Mesenchymal stem cell (in vitro differentiated cells and primary cell): ENCODE data around the gene EPHB4.

ENCODE experiments used
- DNase-seq: peaks from one replicate; pipeline ENCODE4 v3.0.0-alpha.2; 2013
- H2AFZ ChIP-seq: one replicate; pipeline ENCODE4 v1.6.1; 2013; ENCODE audit warnings: low read depth, mild to moderate bottlenecking, control low read depth, inconsistent platforms, low read length, moderate library complexity
- H2AK5ac ChIP-seq: 2 replicates; pipeline ENCODE4 v1.6.1; 2013; ENCODE audit warnings: low read length, moderate library complexity, mild to moderate bottlenecking, inconsistent platforms; ENCODE audit not compliant: severe bottlenecking
- H2BK120ac ChIP-seq: one replicate; pipeline ENCODE4 v1.6.1; 2013; ENCODE audit warnings: low read depth, mild to moderate bottlenecking, inconsistent platforms, low read length, moderate library complexity
- H2BK12ac ChIP-seq, 2 experiments: one replicate each; pipeline ENCODE4 v1.6.1; 2013; ENCODE audit warnings: inconsistent platforms in 2 of 2, low read length in 2 of 2, mild to moderate bottlenecking in 2 of 2, moderate library complexity in 2 of 2, control low read depth in 1 of 2
- H2BK15ac ChIP-seq: one replicate; pipeline ENCODE4 v1.6.1; 2013; ENCODE audit warnings: mild to moderate bottlenecking, low read depth, inconsistent platforms; ENCODE audit not compliant: poor library complexity, severe bottlenecking
- H2BK5ac ChIP-seq: 2 replicates; pipeline ENCODE4 v1.6.1; 2013; ENCODE audit warnings: low read depth, mild to moderate bottlenecking, low read length, control low read depth, inconsistent platforms; ENCODE audit not compliant: poor library complexity, severe bottlenecking
- H3K14ac ChIP-seq, 2 experiments: one replicate each; pipeline ENCODE4 v1.6.1; 2013; ENCODE audit warnings: inconsistent platforms in 2 of 2, low read length in 2 of 2, control low read depth in 1 of 2, mild to moderate bottlenecking in 1 of 2, moderate library complexity in 1 of 2
- H3K18ac ChIP-seq, 2 experiments: one replicate each; pipeline ENCODE4 v1.6.1; 2013; ENCODE audit warnings: inconsistent platforms in 2 of 2, low read length in 2 of 2, control low read depth in 1 of 2, low read depth in 1 of 2, mild to moderate bottlenecking in 1 of 2
- H3K23ac ChIP-seq, 2 experiments: one replicate each; pipeline ENCODE4 v1.6.1; 2013; ENCODE audit warnings: inconsistent platforms in 2 of 2, low read length in 2 of 2, mild to moderate bottlenecking in 2 of 2, moderate library complexity in 2 of 2, control low read depth in 1 of 2
- H3K27ac ChIP-seq: 2 replicates; pipeline ENCODE4 v1.5.1; 2013; ENCODE audit warnings: mild to moderate bottlenecking, moderate library complexity, low read length, control low read depth, inconsistent platforms; ENCODE audit not compliant: poor library complexity, severe bottlenecking
- H3K27me3 ChIP-seq, 2 experiments: 2 replicates each; pipeline versions ENCODE4 v1.6.1 to v1.7.0; 2013; ENCODE audit warnings: low read length in 2 of 2, mild to moderate bottlenecking in 2 of 2, moderate library complexity in 2 of 2, control low read depth in 1 of 2, inconsistent platforms in 1 of 2; ENCODE audit not compliant: control insufficient read depth in 1 of 2, insufficient read depth in 1 of 2
- H3K36me3 ChIP-seq, 2 experiments: 2 replicates each; pipeline versions ENCODE4 v1.6.1 to v1.7.0; 2013; ENCODE audit warnings: low read length in 2 of 2, control low read depth in 1 of 2, inconsistent platforms in 1 of 2, low read depth in 1 of 2, mild to moderate bottlenecking in 1 of 2; ENCODE audit not compliant: insufficient read depth in 2 of 2, control insufficient read depth in 1 of 2
- H3K4ac ChIP-seq, 2 experiments: one replicate each; pipeline ENCODE4 v1.6.1; 2013; ENCODE audit warnings: inconsistent platforms in 2 of 2, low read length in 2 of 2, mild to moderate bottlenecking in 2 of 2, moderate library complexity in 2 of 2, control low read depth in 1 of 2, low read depth in 1 of 2
- H3K4me1 ChIP-seq: 2 replicates; pipeline ENCODE4 v1.6.1; 2013; ENCODE audit warnings: low read depth, low read length, control low read depth; ENCODE audit not compliant: control insufficient read depth, insufficient read depth
- H3K4me2 ChIP-seq: 2 replicates; pipeline ENCODE4 v1.6.1; 2013; ENCODE audit warnings: low read length, mild to moderate bottlenecking, inconsistent platforms; ENCODE audit not compliant: poor library complexity, severe bottlenecking
- H3K4me3 ChIP-seq, 2 experiments: 2 replicates each; pipeline versions ENCODE4 v1.5.1 to v1.7.0; 2013; ENCODE audit warnings: low read length in 2 of 2, mild to moderate bottlenecking in 2 of 2, control low read depth in 1 of 2, low read depth in 1 of 2; ENCODE audit not compliant: insufficient read depth in 1 of 2
- H3K79me1 ChIP-seq: replicated peaks from 2 replicates; pipeline ENCODE4 v1.6.1; 2013; ENCODE audit warnings: mild to moderate bottlenecking, control low read depth, low read length, inconsistent platforms; ENCODE audit not compliant: poor library complexity, severe bottlenecking
- H3K9ac ChIP-seq: 2 replicates; pipeline ENCODE4 v1.7.0; 2013; ENCODE audit warnings: mild to moderate bottlenecking, low read length, moderate library complexity
- H3K9me3 ChIP-seq: 2 replicates; pipeline ENCODE4 v1.7.0; 2013; ENCODE audit warnings: mild to moderate bottlenecking, low read length; ENCODE audit not compliant: control insufficient read depth
- H4K8ac ChIP-seq: one replicate; pipeline ENCODE4 v1.6.1; 2013; ENCODE audit warnings: inconsistent platforms, mild to moderate bottlenecking, low read length, moderate library complexity
- H4K91ac ChIP-seq: one replicate; pipeline ENCODE4 v1.6.1; 2013; ENCODE audit warnings: mild to moderate bottlenecking, low read length, inconsistent platforms
- WGBS: methylation state at CpG from one replicate; pipeline ENCODE4 v1.1.7; 2013; ENCODE audit warnings: mixed read lengths; 5-methylcytosine and 5-hydroxymethylcytosine counted together

EPHB4 gene

GRCh38 chr7:100819586-100819985, 7.7 kb downstream of the EPHB4 start:
- H3K14ac ChIP-seq: no peak overlapping the region
- H3K27ac ChIP-seq: no peak overlapping the region
- H3K4me2 ChIP-seq: no peak overlapping the region
- no peaks in the 10 kb centered on the region for H3K27me3 ChIP-seq
- H3K4ac ChIP-seq: no peak overlapping the region
- H3K4me1 ChIP-seq: peaks cover 6% of the 10 kb centered on the region
- H2BK120ac ChIP-seq: no peak overlapping the region
- no peak overlapping the region for H3K4me3 ChIP-seq
- H2BK5ac ChIP-seq: no peak overlapping the region
- H2BK12ac ChIP-seq: no peak overlapping the region
- no peak overlapping the region for H2AFZ ChIP-seq
- H4K91ac ChIP-seq: no peak overlapping the region
- H3K36me3 ChIP-seq: peaks cover 54 to 93% of the 10 kb centered on the region in 2 experiments
- H3K9me3 ChIP-seq: no peaks in the 10 kb centered on the region
- peak overlapping the region in 1 of 2 experiments; percentile 43 for H3K23ac ChIP-seq
- H3K79me1 ChIP-seq: peaks cover 45% of the 10 kb centered on the region
- no peak overlapping the region for H3K9ac ChIP-seq
- WGBS: 97% methylated on average over 23 of the region's 23 CpGs
- H3K18ac ChIP-seq: no peak overlapping the region
- H4K8ac ChIP-seq: no peak overlapping the region
- DNase-seq: no peak
- H2BK15ac ChIP-seq: no peak overlapping the region
- H2AK5ac ChIP-seq: no peak overlapping the region

GRCh38 chr7:100818825-100819224, 8.5 kb downstream of the EPHB4 start:
- no peak overlapping the region for H3K4me2 ChIP-seq
- H4K8ac ChIP-seq: no peak overlapping the region
- no peak overlapping the region for H2BK5ac ChIP-seq
- H3K9me3 ChIP-seq: no peaks in the 10 kb centered on the region
- peaks cover 40% of the 10 kb centered on the region for H3K79me1 ChIP-seq
- no peak overlapping the region for H3K18ac ChIP-seq
- no peak for DNase-seq
- no peaks in the 10 kb centered on the region for H3K27me3 ChIP-seq
- H3K27ac ChIP-seq: no peak overlapping the region
- H3K23ac ChIP-seq: no peak overlapping the region
- H2AK5ac ChIP-seq: no peak overlapping the region
- 93% methylated on average over 6 of the region's 6 CpGs for WGBS
- peaks cover 59 to 91% of the 10 kb centered on the region in 2 experiments for H3K36me3 ChIP-seq
- peaks cover 1% of the 10 kb centered on the region for H3K4me1 ChIP-seq
- H3K4ac ChIP-seq: no peak overlapping the region
- no peak overlapping the region for H3K9ac ChIP-seq
- H2BK120ac ChIP-seq: no peak overlapping the region
- H2AFZ ChIP-seq: no peak overlapping the region
- H2BK12ac ChIP-seq: no peak overlapping the region
- no peak overlapping the region for H4K91ac ChIP-seq
- H2BK15ac ChIP-seq: no peak overlapping the region
- H3K4me3 ChIP-seq: no peak overlapping the region
- H3K14ac ChIP-seq: no peak overlapping the region

GRCh38 chr7:100818366-100818765, 9.0 kb downstream of the EPHB4 start:
- Histone ChIP-seq H4K91ac (no peak overlapping the region), H3K27me3 (no peaks in the 10 kb centered on the region), H3K18ac (no peak overlapping the region), H2AK5ac (no peak overlapping the region), H2BK15ac (no peak overlapping the region), H3K27ac (no peak overlapping the region), H2BK5ac (no peak overlapping the region), H4K8ac (no peak overlapping the region), H3K79me1 (peaks cover 40% of the 10 kb centered on the region), H3K36me3 (peaks cover 59 to 91% of the 10 kb centered on the region in 2 experiments), H3K9ac (no peak overlapping the region), H3K4ac (no peak overlapping the region), H2BK120ac (no peak overlapping the region), H3K4me3 (no peak overlapping the region), H3K4me2 (no peak overlapping the region), H3K4me1 (peaks cover 1% of the 10 kb centered on the region), H2AFZ (no peak overlapping the region), H2BK12ac (no peak overlapping the region), H3K9me3 (no peaks in the 10 kb centered on the region), H3K23ac (no peak overlapping the region), H3K14ac (no peak overlapping the region)
- 97% methylated on average over 9 of the region's 9 CpGs for WGBS
- no peak for DNase-seq

- no peak overlapping the region for H3K4ac ChIP-seq
- no peak overlapping the region for H3K4me2 ChIP-seq
- no peak overlapping the region for H2BK12ac ChIP-seq
- H3K36me3 ChIP-seq: peaks cover 68 to 91% of the 10 kb centered on the region in 2 experiments
- peaks cover 34% of the 10 kb centered on the region for H3K79me1 ChIP-seq
- no peak overlapping the region for H2BK15ac ChIP-seq
- H3K4me1 ChIP-seq: peaks cover 1% of the 10 kb centered on the region
- DNase-seq: no peak
- 98% methylated on average over 19 of the region's 19 CpGs for WGBS
- H2BK5ac ChIP-seq: no peak overlapping the region
- no peak overlapping the region for H4K8ac ChIP-seq
- no peak overlapping the region for H3K4me3 ChIP-seq
- no peak overlapping the region for H2BK120ac ChIP-seq
- no peak overlapping the region for H4K91ac ChIP-seq
- no peak overlapping the region for H3K23ac ChIP-seq
- H3K9me3 ChIP-seq: no peaks in the 10 kb centered on the region
- no peak overlapping the region for H2AK5ac ChIP-seq
- no peak overlapping the region for H3K9ac ChIP-seq
- no peak overlapping the region for H3K14ac ChIP-seq
- no peak overlapping the region for H2AFZ ChIP-seq
- H3K18ac ChIP-seq: no peak overlapping the region
- H3K27ac ChIP-seq: no peak overlapping the region
- H3K27me3 ChIP-seq: no peaks in the 10 kb centered on the region
Observed at GRCh38 chr7:100817097-100817496, 10.2 kb downstream of the EPHB4 start.
